ENCODE results near the gene LRRC8C.

Gene LRRC8C

DNA sequence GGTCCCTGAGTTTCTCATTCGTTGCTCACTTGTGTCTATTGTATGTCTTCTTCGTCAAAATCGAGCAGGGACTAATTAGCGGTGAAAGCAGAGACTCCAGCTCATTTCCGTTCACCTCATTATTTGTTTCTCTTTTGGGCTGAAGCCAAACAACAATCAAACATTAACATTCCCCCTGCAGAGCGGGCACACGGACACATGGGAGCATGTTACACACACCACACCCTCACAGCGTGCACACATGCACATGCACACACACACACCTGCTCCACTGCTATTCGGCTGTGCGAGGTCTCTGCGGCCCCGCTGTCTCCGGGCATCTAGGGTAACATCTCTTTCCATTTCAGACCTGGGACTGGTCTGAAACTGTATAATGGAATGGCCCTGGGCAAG lies 129.5 kb downstream of the LRRC8C start:
- Histone ChIP-seq H3K9me3 (ENCODE audit: low read depth, low read length) (no peaks in the 10 kb centered on the region), H3K4me3 (peak overlapping the region; percentile 81), H3K27ac (no peak overlapping the region), H3K36me3 (ENCODE audit: insufficient read depth, low read length) (no peaks in the 10 kb centered on the region), H3K9ac (ENCODE audit: insufficient read length) (no peak overlapping the region)
- no peak for DNase-seq (ENCODE audit: low read depth, low spot score)
- no peak for TF ChIP-seq FOXP2 (optimal IDR thresholded peaks at IDR 0.05; ENCODE audit: control extremely low read depth, extremely low read length, insufficient read depth)
- TF ChIP-seq POLR2AphosphoS5 (IDR thresholded peaks at IDR 0.05; ENCODE audit: borderline replicate concordance, low read depth, low read length) = no peak; the same call in 1 of the 2 replicates
- no peak for TF ChIP-seq EZH2 (IDR thresholded peaks at IDR 0.05)

DNA sequence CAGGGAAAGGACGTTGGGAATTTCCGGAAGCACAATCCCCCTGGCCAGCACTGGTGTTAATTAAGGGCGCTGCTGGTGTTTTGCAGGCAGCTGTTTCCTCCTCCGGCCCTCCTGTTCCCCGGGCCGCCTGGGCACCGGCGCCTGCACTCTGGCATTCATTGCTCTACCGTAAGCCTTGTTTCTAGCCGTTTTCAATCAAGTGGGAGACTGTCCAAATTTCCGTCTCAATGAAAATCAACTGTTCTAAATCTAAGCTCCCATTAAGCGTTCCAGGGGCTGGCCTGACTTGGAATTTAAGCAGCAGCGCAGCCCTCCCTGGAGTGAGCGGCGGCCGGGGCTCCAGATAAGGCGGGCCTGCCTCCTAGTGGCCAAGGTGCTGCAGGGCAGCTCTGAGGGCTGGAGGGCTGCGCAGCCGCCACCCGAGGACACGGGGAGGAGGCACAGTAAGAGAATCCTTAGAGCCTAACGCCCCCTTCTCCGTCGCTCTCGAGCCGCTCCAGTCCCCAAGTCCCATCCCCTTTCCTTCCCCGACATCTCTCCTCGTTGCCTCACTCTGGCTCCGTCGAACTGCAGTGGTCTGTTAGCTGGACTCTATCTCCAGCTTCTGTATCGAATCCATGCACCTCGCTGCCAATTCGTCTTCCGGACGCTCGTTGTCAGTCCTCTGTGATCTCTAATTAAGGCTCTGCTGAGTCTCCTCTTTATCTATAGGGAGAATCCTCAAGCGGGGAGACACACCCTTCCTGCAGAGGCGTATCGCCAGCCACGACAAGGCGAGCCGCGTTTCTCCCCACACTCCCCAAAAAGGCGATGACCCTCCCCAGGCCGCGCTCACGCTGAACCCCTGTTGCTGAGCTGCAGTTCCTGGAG lies 130.1 kb downstream of the LRRC8C start:
- DNase-seq (ENCODE audit: low read depth, low spot score) = peak; percentile 55
- H3K27ac ChIP-seq = no peak overlapping the region
- no peaks in the 10 kb centered on the region for H3K36me3 ChIP-seq (ENCODE audit: insufficient read depth, low read length)
- H3K9ac ChIP-seq (ENCODE audit: insufficient read length) = peak overlapping the region; percentile 37
- TF ChIP-seq EZH2 (IDR thresholded peaks at IDR 0.05) (no peak), FOXP2 (optimal IDR thresholded peaks at IDR 0.05; ENCODE audit: control extremely low read depth, extremely low read length, insufficient read depth) (no peak), POLR2AphosphoS5 (IDR thresholded peaks at IDR 0.05; ENCODE audit: borderline replicate concordance, low read depth, low read length) (no peak)
- H3K4me3 ChIP-seq = peak overlapping the region; percentile 81
- H3K9me3 ChIP-seq (ENCODE audit: low read depth, low read length) = no peaks in the 10 kb centered on the region

DNA sequence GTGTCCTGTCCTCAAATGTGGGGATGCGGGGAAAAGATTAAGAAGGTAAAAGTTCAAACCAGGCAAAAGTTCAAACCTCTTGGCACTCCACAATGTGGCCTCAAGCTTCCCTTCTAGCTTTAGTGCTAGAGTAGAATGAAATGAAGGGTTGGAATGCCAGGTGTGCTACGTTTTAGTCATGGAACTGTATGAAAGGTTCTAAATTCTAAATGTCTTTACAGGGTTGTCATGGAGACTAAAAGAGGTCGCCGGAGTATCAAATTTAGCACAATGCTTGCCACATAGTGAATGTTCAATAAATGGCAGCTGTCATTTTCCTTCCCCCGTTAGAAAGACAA lies 130.7 kb downstream of the LRRC8C start:
- no peak for DNase-seq (ENCODE audit: low read depth, low spot score)
- no peak overlapping the region for H3K9ac ChIP-seq (ENCODE audit: insufficient read length)
- no peak for TF ChIP-seq POLR2AphosphoS5 (IDR thresholded peaks at IDR 0.05; ENCODE audit: borderline replicate concordance, low read depth, low read length)
- no peak for TF ChIP-seq FOXP2 (optimal IDR thresholded peaks at IDR 0.05; ENCODE audit: control extremely low read depth, extremely low read length, insufficient read depth)
- TF ChIP-seq EZH2 (IDR thresholded peaks at IDR 0.05) = no peak
- no peaks in the 10 kb centered on the region for H3K36me3 ChIP-seq (ENCODE audit: insufficient read depth, low read length)
- no peak overlapping the region for H3K27ac ChIP-seq
- H3K9me3 ChIP-seq (ENCODE audit: low read depth, low read length) = no peaks in the 10 kb centered on the region
- H3K4me3 ChIP-seq = peak overlapping the region; percentile 81

GRCh38 chr1:89765774-89766173 lies 132.9 kb downstream of the LRRC8C start:
- no peak overlapping the region for H3K4me3 ChIP-seq
- TF ChIP-seq FOXP2 (optimal IDR thresholded peaks at IDR 0.05; ENCODE audit: control extremely low read depth, extremely low read length, insufficient read depth) (no peak), POLR2AphosphoS5 (IDR thresholded peaks at IDR 0.05; ENCODE audit: borderline replicate concordance, low read depth, low read length) (no peak), EZH2 (IDR thresholded peaks at IDR 0.05) (no peak)
- no peak overlapping the region for H3K27ac ChIP-seq
- DNase-seq (ENCODE audit: low read depth, low spot score) = no peak
- H3K36me3 ChIP-seq (ENCODE audit: insufficient read depth, low read length) = no peaks in the 10 kb centered on the region
- no peak overlapping the region for H3K9ac ChIP-seq (ENCODE audit: insufficient read length)
- H3K9me3 ChIP-seq (ENCODE audit: low read depth, low read length) = no peaks in the 10 kb centered on the region

- no peak overlapping the region for H3K27ac ChIP-seq
- H3K36me3 ChIP-seq (ENCODE audit: insufficient read depth, low read length) = no peaks in the 10 kb centered on the region
- no peaks in the 10 kb centered on the region for H3K9me3 ChIP-seq (ENCODE audit: low read depth, low read length)
- no peak overlapping the region for H3K4me3 ChIP-seq
- H3K9ac ChIP-seq (ENCODE audit: insufficient read length) = no peak overlapping the region
- TF ChIP-seq FOXP2 (optimal IDR thresholded peaks at IDR 0.05; ENCODE audit: control extremely low read depth, extremely low read length, insufficient read depth) (no peak), EZH2 (IDR thresholded peaks at IDR 0.05) (no peak), POLR2AphosphoS5 (IDR thresholded peaks at IDR 0.05; ENCODE audit: borderline replicate concordance, low read depth, low read length) (no peak)
- no peak for DNase-seq (ENCODE audit: low read depth, low spot score)
These were observed 134.7 kb downstream of the LRRC8C start for GRCh38 chr1:89767618-89768017.
